Neutrophil (primary cell): ENCODE results near the gene BAHCC1.

Experiments used
- H3K27ac ChIP-seq: fragments of 200-600 bp; sonication (generic); 2 replicates; pipeline ENCODE4 v1.5.1; 2016; ENCODE audit warnings: mild to moderate bottlenecking, moderate library complexity
- H3K27me3 ChIP-seq: fragments of 200-600 bp; sonication (generic); 2 replicates; pipeline ENCODE4 v1.6.0; 2016; ENCODE audit warnings: mild to moderate bottlenecking
- H3K36me3 ChIP-seq: fragments of 200-600 bp; sonication (generic); 2 replicates; pipeline ENCODE4 v1.5.1; 2017
- H3K4me1 ChIP-seq, 2 experiments: fragments of 200-600 bp in 1 of 2; sonication (generic) in 1 of 2; 1 replicate in 1 of 2; 2 replicates in 1 of 2; pipeline versions ENCODE4 v1.5.1 to v1.6.1; 2013 to 2016; ENCODE audit warnings: low read depth in 1 of 2, low read length in 1 of 2, mild to moderate bottlenecking in 1 of 2, moderate library complexity in 1 of 2; ENCODE audit not compliant: control insufficient read depth in 1 of 2, insufficient read depth in 1 of 2
- H3K4me3 ChIP-seq, 2 experiments: fragments of 200-600 bp in 1 of 2; sonication (generic) in 1 of 2; 1 replicate in 1 of 2; 2 replicates in 1 of 2; pipeline ENCODE4 v1.5.1; 2013 to 2016; ENCODE audit warnings: low read depth in 1 of 2, low read length in 1 of 2, mild to moderate bottlenecking in 1 of 2, moderate library complexity in 1 of 2
- H3K9me3 ChIP-seq: fragments of 200-600 bp; sonication (generic); 2 replicates; pipeline ENCODE4 v1.5.1; 2016
- CTCF ChIP-seq: fragments of 200-600 bp; sonication (generic); IDR thresholded peaks from 2 replicates; pipeline ENCODE4 v1.5.1; 2016; ENCODE audit warnings: antibody characterized with exemption

The BAHCC1 gene

GRCh38 chr17:81473019-81473418, 77.8 kb downstream of the BAHCC1 start:
- Histone ChIP-seq H3K27ac (no peak overlapping the region), H3K4me3 (no peak overlapping the region), H3K36me3 (no peaks in the 10 kb centered on the region), H3K27me3 (no peaks in the 10 kb centered on the region), H3K4me1 (peaks cover 9 to 10% of the 10 kb centered on the region in 2 experiments), H3K9me3 (no peaks in the 10 kb centered on the region)
- no peak for TF ChIP-seq CTCF

GRCh38 chr17:81474958-81475357, 79.7 kb downstream of the BAHCC1 start:
- Histone ChIP-seq H3K27ac (no peak overlapping the region), H3K9me3 (no peaks in the 10 kb centered on the region), H3K27me3 (peaks cover 12% of the 10 kb centered on the region), H3K36me3 (no peaks in the 10 kb centered on the region), H3K4me1 (no peaks in the 10 kb centered on the region), H3K4me3 (no peak overlapping the region)
- TF ChIP-seq CTCF: no peak

- peaks cover 2 to 4% of the 10 kb centered on the region in 2 experiments for H3K4me1 ChIP-seq
These were observed 80.8 kb downstream of the BAHCC1 start for GRCh38 chr17:81476097-81476496.

GRCh38 chr17:81476635-81477034, 81.4 kb downstream of the BAHCC1 start:
- H3K27ac ChIP-seq: no peak overlapping the region
- H3K36me3 ChIP-seq: no peaks in the 10 kb centered on the region
- H3K9me3 ChIP-seq: no peaks in the 10 kb centered on the region
- H3K4me1 ChIP-seq: peaks cover 7 to 9% of the 10 kb centered on the region in 2 experiments
- peaks cover 29% of the 10 kb centered on the region for H3K27me3 ChIP-seq
- no peak for TF ChIP-seq CTCF
- no peak overlapping the region for H3K4me3 ChIP-seq

More at GRCh38 chr17:81476097-81476496, 80.8 kb downstream of the BAHCC1 start:
- H3K36me3 ChIP-seq: no peaks in the 10 kb centered on the region
- H3K9me3 ChIP-seq: no peaks in the 10 kb centered on the region
- peaks cover 23% of the 10 kb centered on the region for H3K27me3 ChIP-seq
- H3K27ac ChIP-seq: no peak overlapping the region
- no peak for TF ChIP-seq CTCF
- no peak overlapping the region for H3K4me3 ChIP-seq

GRCh38 chr17:81477173-81477572, 81.9 kb downstream of the BAHCC1 start:
- no peaks in the 10 kb centered on the region for H3K9me3 ChIP-seq
- TF ChIP-seq CTCF: no peak
- peaks cover 34% of the 10 kb centered on the region for H3K27me3 ChIP-seq

GRCh38 chr17:81478119-81478518, 82.9 kb downstream of the BAHCC1 start:
- no peak overlapping the region for H3K27ac ChIP-seq
- H3K36me3 ChIP-seq: no peaks in the 10 kb centered on the region
- H3K4me1 ChIP-seq: peaks cover 13% of the 10 kb centered on the region in 2 experiments
- no peak overlapping the region for H3K4me3 ChIP-seq
- H3K9me3 ChIP-seq: no peaks in the 10 kb centered on the region
- peaks cover 44% of the 10 kb centered on the region for H3K27me3 ChIP-seq
- TF ChIP-seq CTCF: no peak

More at GRCh38 chr17:81477173-81477572, 81.9 kb downstream of the BAHCC1 start:
- Histone ChIP-seq H3K36me3 (no peaks in the 10 kb centered on the region), H3K4me3 (no peak overlapping the region), H3K27ac (no peak overlapping the region), H3K4me1 (peaks cover 12 to 13% of the 10 kb centered on the region in 2 experiments)
